GM21529 (cell line): ENCODE measurements around the gene PKP3.
"Not testable (repeated sequence)": the region's sequence is repeated elsewhere in the genome, so short reads cannot be mapped to it uniquely, and the experiment has no call there.

ENCODE experiments used
- ATAC-seq: cut with Tn5 transposase; IDR thresholded peaks from one replicate; pipeline ENCODE4 v1.9.1; 2021; ENCODE audit not compliant: unreplicated experiment

The PKP3 gene

GRCh38 chr11:394034-394857 lies at the start of gene PKP3:
PKP3 (plus strand) TSS chr11:394209; CDS start chr11:394293, 84 bp downstream.
- ATAC-seq = no peak

DNA sequence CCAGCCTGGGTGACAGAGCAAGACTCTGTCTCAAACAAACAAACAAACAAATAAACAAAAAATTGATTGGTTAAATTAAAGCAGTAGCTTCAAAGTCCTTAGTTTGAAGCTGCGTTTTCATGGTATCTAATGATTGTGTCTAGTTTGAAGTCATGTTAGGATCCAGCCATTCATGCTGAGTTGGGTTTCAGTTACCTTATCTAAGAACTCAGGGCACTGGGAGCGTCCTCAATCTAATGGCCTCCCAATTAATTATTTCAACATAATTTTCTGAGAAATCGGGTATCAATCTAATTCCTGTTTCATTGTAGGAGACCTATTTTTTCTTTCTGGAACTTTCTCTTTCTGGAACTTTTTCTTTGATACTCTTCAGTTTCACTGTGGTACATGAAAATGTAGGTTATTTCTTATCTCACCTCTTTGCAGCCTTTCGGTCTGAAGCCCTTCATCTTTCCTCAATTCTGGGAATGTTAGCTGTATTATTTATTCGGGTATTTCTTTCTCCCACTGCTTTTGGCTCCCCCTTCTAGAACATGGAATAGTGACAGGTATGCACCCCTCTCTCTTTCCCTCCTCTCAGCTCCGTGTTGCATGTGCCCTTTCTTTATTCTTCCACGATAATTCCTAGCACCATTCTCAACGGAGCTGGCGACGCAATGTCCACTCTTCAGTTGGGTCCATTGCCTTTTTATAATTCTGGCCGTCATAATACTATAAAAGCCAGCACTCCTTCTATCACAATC lies 49.0 kb upstream of the PKP3 start:
- ATAC-seq = no peak

DNA sequence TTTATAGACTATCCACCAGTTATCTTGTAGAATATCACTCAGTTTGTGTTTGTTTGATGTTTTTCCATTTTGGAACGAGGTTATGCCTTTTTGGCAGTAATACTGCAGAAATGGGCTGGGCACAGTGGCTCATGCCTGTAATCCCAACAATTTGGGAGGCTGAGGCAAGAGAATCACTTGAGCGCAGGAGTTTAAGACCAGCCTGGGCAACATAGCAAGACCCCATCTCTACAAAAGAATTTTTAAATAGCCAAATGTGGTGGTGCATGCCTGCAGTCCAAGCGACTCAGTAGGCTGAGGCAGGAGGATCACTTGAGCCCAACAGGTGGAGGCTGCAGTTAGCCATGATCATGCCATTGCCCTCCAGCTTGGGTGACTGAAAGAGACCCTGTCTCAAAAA lies 47.5 kb upstream of the PKP3 start:
- ATAC-seq = no peak

- ATAC-seq = not testable (repeated sequence)
Measured at GRCh38 chr11:349270-349954, 44.6 kb upstream of the PKP3 start.

DNA sequence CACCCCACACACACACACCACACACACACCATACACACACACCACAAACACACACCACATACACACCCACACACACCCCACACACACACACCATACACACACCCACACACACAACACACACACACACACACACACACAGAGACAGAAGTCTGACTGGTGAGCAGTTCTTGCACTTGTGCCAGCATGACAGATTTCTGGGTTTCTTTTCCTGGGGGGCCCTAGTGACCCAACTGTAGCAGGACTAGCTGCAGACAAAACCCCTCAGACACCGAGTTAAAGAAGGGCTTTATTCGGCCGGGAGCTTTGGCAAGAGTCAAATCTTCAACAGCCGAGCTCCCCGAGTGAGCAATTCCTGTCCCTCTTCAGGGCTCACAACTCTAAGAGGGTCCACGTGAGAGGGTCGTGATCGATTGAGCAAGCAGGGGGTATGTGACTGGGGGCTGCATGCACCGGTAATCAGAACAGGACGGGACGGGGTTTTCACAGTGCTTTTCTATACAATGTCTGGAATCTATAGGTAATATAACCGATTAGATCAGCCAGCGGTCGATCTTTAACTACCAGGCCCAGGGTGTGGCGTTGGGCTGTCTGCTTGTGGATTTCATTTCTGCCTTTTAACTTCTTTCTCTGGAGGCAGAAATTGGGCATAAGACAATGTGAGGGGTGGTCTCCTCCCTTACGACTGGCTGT lies 43.8 kb upstream of the PKP3 start:
- not testable (repeated sequence) for ATAC-seq

DNA sequence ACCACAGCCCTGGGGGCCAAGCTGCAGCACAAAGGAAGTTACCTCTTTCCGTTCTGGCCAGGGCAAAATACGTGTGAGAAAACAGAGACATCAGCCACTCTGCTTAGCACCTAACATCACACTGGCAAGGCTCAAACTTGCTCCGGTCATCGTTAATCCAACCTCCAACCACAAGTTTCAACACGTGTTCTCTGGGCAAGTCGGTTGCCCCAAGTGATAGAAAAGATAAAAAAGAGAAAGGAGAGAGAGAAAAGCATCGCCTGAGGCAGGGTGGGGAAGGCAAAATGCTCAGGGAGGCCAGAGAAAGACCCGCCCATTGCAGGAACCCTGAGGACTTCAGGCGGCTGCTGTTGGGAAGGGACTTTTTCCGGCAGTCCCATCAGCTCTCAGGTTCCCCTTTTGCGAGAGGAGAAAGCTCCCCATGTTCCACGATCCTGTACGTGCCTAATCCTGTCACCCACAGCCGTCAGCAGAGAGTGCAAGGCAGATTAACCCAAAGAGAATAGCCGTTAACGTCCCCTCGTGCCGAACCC lies 43.2 kb upstream of the PKP3 start:
- ATAC-seq = peak; percentile 38

GRCh38 chr11:351411-351810 lies 42.6 kb upstream of the PKP3 start:
- no peak for ATAC-seq

DNA sequence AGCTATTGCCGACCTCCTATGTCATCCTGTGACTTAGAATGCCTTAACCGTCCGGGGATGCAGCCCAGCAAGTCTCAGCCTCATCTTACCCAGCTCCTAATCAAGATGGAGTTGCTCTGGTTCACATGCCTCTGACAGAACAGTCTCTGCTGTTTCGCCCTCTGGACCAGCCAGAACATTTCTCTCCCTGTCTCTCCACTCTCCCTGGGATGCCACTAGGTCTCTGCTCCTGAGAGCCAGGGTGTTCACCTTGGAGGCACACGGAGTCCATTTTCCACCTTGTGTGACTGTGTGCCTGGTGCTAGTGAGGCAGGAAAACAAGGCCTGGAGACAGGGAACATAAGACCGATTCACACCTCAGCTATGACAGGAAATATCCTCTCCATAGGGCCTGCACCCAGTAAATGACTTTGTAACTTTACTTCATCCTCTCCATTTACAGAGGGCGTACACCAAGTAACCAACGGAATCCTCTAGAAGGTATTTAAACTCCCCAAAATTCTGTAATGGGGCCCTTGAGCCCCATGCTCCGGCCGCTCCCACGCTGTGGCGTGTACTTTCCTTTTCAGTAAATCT lies 41.5 kb upstream of the PKP3 start:
- ATAC-seq = no peak

DNA sequence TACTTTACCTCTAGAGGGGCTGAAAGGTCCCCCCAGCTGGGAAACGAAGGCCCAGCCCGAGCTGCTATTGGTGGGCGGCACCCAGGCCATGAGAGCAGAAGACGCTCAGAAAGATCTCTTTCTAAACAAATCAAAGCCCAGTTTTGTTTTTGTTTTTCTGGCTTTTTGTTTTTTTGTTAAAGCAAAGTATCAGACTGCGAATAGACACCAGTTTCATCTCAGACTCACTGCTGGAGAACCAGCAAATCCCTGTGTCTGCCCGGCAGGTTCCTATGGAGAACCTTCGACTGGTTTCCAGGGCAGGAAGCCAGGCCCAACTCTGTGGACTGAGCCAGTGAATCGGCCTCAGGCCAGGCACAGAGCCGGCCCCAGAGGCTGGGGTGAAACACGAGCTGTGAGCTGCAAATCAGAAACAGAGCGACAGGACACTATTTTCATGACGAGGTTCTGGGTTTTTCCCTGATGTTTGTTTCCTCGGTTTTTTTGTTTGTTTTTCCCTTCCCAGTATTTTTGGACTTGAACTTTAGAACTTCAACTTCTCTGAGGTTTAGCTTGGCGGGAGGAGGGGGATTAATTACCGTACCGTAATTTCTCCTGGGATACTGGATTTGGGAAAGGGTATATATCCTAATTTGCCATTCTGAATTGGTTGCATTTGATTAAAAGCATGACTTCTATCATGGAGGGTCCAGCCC lies 40.7 kb upstream of the PKP3 start:
- no peak for ATAC-seq

- ATAC-seq = peak; percentile 69
Measured at GRCh38 chr11:355581-356458, 38.2 kb upstream of the PKP3 start.

DNA sequence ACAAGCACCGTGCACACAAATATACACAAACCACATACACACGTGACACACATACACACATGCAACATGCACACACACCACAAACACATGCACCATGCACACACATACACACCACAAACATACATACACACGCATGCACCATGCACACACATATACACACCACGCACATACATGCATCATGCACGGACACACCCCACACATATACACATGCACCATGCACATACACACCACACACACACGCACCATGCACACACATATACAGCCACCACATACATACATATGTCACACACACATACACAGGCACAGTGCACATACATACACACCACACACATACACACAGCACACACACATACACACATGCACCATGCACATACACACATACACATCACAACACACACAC lies 37.4 kb upstream of the PKP3 start:
- no peak for ATAC-seq

DNA sequence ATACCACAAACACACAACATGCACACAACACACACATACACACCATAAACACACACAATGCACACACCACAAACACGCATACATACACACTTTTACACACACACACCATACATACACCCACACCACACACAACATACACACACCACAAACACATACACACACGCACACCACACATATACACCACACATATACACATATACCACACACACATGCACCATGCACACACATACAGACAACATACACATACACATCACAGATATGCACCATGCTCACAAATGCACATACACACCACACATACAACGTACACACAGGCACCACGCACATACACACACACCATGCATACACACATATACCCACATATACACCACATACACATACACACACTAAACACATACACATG lies 36.4 kb upstream of the PKP3 start:
- no peak for ATAC-seq

GRCh38 chr11:358129-358800 lies 35.7 kb upstream of the PKP3 start:
- ATAC-seq = no peak

DNA sequence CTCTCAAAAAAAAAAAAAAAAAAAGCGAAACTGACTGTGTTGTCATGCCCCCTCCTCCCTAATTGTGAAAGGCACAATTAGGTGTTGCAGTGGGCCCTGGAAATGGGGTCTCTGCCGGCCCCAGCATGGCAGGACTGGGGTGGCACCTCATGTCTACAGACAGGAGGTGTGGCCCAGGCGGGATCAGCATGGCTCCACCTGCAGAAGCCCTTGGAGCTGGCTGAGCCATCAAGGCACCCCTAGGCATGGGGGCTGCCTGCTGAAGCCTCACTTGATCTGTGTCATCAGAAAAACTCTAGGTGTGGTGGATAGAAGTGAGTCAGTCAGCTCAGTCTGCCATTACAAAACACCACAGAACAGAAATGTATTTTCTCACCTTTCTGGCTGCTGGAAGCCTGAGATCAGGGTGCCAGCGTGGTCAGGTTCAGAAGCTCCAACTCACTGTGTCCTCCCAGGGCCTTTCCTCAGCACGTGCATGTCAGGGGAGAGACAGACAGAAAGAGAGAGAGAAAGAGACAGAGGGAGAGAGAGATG lies 34.8 kb upstream of the PKP3 start:
- no peak for ATAC-seq

GRCh38 chr11:360326-361280 lies 33.4 kb upstream of the PKP3 start:
- ATAC-seq = no peak

DNA sequence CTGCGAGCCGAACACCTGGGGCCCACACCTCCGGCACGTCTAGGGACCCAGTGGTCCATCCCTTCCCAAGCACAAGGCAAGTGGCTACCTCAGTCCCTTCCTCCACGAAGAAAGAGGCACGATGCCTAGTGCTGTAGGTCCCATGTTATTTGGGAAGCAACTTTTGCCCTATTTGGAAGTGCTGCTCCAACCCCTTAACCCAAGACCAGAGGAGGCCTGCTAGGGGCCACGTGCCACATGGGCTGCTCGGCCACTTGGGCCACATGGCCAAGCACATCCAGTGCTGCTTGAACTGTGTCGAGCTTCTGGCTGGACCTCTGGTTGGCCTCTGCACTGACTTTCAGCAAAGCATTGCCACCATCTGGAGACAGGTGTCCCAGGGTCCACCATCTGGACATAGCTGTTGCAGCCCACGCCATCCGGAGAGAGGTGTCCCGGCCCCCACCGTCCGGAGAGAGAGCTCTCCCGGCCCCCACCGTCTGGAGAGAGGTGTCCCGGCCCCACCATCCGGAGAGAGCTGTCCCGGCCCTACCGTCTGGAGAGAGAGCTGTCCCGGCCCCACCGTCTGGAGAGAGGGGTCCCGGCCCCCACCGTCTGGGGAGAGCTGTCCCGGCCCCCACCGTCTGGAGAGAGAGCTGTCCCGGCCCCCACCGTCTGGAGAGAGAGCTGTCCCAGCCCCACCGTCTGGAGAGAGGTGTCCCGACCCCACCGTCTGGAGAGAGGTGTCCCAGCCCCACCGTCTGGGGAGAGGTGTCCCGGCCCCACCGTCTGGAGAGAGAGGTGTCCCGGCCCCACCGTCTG lies 31.2 kb upstream of the PKP3 start:
- no peak for ATAC-seq
